ENCODE data around the gene ROCK2.

The ROCK2 gene

GRCh38 chr2:11158916-11159573, 185.4 kb downstream of the ROCK2 start:
- TF ChIP-seq, protein P1, sequence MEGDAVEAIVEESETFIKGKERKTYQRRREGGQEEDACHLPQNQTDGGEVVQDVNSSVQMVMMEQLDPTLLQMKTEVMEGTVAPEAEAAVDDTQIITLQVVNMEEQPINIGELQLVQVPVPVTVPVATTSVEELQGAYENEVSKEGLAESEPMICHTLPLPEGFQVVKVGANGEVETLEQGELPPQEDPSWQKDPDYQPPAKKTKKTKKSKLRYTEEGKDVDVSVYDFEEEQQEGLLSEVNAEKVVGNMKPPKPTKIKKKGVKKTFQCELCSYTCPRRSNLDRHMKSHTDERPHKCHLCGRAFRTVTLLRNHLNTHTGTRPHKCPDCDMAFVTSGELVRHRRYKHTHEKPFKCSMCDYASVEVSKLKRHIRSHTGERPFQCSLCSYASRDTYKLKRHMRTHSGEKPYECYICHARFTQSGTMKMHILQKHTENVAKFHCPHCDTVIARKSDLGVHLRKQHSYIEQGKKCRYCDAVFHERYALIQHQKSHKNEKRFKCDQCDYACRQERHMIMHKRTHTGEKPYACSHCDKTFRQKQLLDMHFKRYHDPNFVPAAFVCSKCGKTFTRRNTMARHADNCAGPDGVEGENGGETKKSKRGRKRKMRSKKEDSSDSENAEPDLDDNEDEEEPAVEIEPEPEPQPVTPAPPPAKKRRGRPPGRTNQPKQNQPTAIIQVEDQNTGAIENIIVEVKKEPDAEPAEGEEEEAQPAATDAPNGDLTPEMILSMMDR (conservative IDR thresholded peaks at IDR 0.05; ENCODE audit: low read depth, low read length) = no peak
- no peak overlapping the region for H3K4me3 ChIP-seq (ENCODE audit: low read length)
- no peak for DNase-seq (ENCODE audit: low read depth)

DNA sequence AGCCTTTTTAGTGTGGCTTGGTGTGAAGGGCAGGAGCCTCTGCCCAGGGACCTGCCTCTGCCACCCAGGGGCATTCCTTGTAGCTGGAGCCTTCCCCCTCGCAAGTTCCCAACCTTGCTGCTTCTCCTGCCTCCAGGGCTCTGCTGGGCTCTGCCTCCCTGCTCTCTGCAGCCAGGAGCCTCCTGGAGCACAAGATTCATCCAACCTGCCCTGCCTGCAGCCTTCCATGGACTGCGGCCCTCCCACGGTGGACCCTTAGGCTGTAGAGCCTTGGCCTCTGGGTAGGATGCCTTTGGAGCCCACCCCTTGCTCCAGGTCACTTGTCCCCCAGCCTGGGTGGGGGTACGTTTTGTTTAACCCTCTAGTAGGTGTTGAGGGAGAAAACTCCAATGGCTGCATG, 186.7 kb downstream of the ROCK2 start:
- TF ChIP-seq, protein P1 (conservative IDR thresholded peaks at IDR 0.05; ENCODE audit: low read depth, low read length) = no peak
- DNase-seq (ENCODE audit: low read depth) = no peak
- H3K4me3 ChIP-seq (ENCODE audit: low read length) = no peak overlapping the region

- H3K4me3 ChIP-seq (ENCODE audit: low read length) = no peak overlapping the region
- DNase-seq (ENCODE audit: low read depth) = no peak
- TF ChIP-seq, protein P1 (conservative IDR thresholded peaks at IDR 0.05; ENCODE audit: low read depth, low read length) = no peak
These were observed 187.1 kb downstream of the ROCK2 start for GRCh38 chr2:11157296-11157695.

DNA sequence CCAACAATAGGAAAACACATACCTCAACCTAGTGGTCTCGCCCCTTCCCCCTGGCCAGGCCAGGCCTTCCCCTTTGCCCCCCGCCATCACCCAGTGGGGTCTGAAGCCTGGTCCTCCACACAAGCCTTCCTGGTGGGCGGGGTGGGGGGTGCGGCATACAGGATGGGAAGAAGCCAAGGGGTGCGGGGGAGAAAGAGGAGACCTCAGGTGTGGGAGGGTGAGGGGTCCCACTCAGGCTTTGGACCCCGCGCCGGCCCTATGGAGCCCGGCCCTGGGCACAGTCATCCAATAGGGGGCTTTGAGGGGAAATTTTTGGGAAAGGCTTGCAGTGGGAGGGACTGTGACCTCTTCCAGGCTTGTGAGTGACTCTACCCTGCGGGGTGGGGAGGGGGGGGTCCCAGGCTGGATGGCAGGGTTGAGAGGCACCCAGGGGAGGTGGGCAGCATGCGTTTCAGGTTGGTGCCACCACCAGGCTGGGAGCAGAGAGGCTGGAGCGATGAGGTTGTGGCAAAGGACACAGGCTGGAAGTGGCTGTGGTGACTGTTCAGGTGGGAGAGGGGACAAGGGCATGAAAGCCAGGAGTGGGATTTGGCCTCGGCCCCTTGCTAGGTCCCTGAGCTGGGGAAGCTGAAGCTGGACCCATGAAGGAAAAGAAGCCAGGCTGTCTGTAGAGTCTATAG, 187.9 kb downstream of the ROCK2 start:
- TF ChIP-seq, protein P1 (conservative IDR thresholded peaks at IDR 0.05; ENCODE audit: low read depth, low read length) = no peak
- no peak overlapping the region for H3K4me3 ChIP-seq (ENCODE audit: low read length)
- DNase-seq (ENCODE audit: low read depth) = no peak

- H3K4me3 ChIP-seq (ENCODE audit: low read length) = peak within 1 kb of the TSS; percentile 54
- TF ChIP-seq, protein P1 (conservative IDR thresholded peaks at IDR 0.05; ENCODE audit: low read depth, low read length) = no peak
- DNase-seq (ENCODE audit: low read depth) = peak; percentile 42
These were observed 188.9 kb downstream of the ROCK2 start, which contains the start of gene SLC66A3 for GRCh38 chr2:11155381-11156035. TSS of gene SLC66A3 (plus strand) at chr2:11155467. CDS start at chr2:11155547, 80 bp downstream.

DNA sequence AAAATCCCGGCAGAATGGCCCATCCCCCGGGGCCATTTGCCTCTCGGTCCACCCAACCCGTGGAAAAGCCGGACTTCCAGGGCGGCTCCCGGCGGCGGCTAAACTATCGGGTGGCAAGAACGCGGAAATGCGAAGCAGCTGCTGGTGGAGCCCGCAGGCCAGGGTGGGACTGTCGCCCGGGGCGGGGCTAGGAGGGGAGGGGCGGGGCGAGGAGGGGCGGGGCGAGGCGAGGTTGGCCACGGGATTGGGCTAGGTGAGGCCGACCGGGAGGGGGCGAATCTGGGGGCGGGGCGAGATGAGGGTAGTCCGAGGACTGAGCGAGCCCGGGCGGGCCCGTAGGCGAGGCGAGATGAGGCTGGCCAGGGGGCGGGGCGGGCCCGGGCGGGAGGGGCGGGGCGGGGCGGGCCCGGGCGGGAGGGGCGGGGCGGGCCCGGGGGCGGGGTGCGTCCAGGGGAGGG, 189.5 kb downstream of the ROCK2 start:
- TF ChIP-seq, protein P1 (conservative IDR thresholded peaks at IDR 0.05; ENCODE audit: low read depth, low read length) = no peak
- peak; percentile 67 for DNase-seq (ENCODE audit: low read depth)
- peak overlapping the region; percentile 54 for H3K4me3 ChIP-seq (ENCODE audit: low read length)
